Measurements from ENCODE around the gene CYP1B1. TPM values are rescaled to one million over a fixed set of nuclear protein-coding genes. Genes with fewer than 3 reads are reported as not detected.
"Not testable (repeated sequence)": the region's sequence is repeated elsewhere in the genome, so short reads cannot be mapped to it uniquely, and the experiment has no call there.

CYP1B1 gene
- total RNA-seq, 2 experiments from 2014 or later = 6.3 TPM

- POLR2A ChIA-PET; ATAC-seq; DNase-seq; H3K9me3 Mint-ChIP-seq (ENCODE audit: low read depth); H3K27ac Mint-ChIP-seq; intact Hi-C loops (cut with DNase I, micrococcal nuclease); H3K4me3 Mint-ChIP-seq; H3K36me3 Mint-ChIP-seq (ENCODE audit: low read depth): not testable (repeated sequence)
- CTCF ChIA-PET = interaction anchor here (0.7 to 0.8 kb wide), 2 partner anchors 7 to 19 kb away, joined by 3 read pairs; no protein-coding TSS in a partner anchor
- peaks cover 30% of the 10 kb centered on the region for H3K27me3 Mint-ChIP-seq
- H3K4me1 Mint-ChIP-seq = peaks cover 14% of the 10 kb centered on the region
These were observed 35.4 kb upstream of the CYP1B1 start for GRCh38 chr2:38111350-38111749.

GRCh38 chr2:38109732-38110181 is 33.8 kb upstream of the CYP1B1 start:
- Mint-ChIP-seq H3K9me3 (ENCODE audit: low read depth) (peaks cover 5% of the 10 kb centered on the region), H3K27ac (no peak overlapping the region), H3K36me3 (ENCODE audit: low read depth) (peaks cover 2% of the 10 kb centered on the region), H3K4me1 (peaks cover 21% of the 10 kb centered on the region), H3K4me3 (no peak overlapping the region), H3K27me3 (peaks cover 30% of the 10 kb centered on the region)
- ChIA-PET CTCF (interaction anchor here (0.6 to 1.5 kb wide), 3 partner anchors 18 to 33 kb away, joined by 3 to 4 read pairs (median 4); no protein-coding TSS in a partner anchor), POLR2A (no interaction called here)
- DNase-seq (no peak), ATAC-seq (no peak)
- intact Hi-C loops (cut with DNase I, micrococcal nuclease) = loop anchor here in 1 of 2 experiments (5.0 kb wide), 1 partner anchor 72 kb away; no protein-coding TSS in a partner anchor

- ATAC-seq (peak; percentile 69), DNase-seq (no peak)
- peaks cover 5% of the 10 kb centered on the region for H3K9me3 Mint-ChIP-seq (ENCODE audit: low read depth)
- peaks cover 30% of the 10 kb centered on the region for H3K27me3 Mint-ChIP-seq
- POLR2A ChIA-PET = no interaction called here
- CTCF ChIA-PET = interaction anchor here (0.6 to 1.5 kb wide), 3 partner anchors 18 to 33 kb away, joined by 3 to 4 read pairs (median 4); no protein-coding TSS in a partner anchor
- no peak overlapping the region for H3K4me3 Mint-ChIP-seq
- no peak overlapping the region for H3K27ac Mint-ChIP-seq
- peaks cover 2% of the 10 kb centered on the region for H3K36me3 Mint-ChIP-seq (ENCODE audit: low read depth)
- intact Hi-C loops (cut with DNase I, micrococcal nuclease) = loop anchor here in 1 of 2 experiments (5.0 kb wide), 1 partner anchor 72 kb away; no protein-coding TSS in a partner anchor
- H3K4me1 Mint-ChIP-seq = peaks cover 21% of the 10 kb centered on the region
These were observed 33.2 kb upstream of the CYP1B1 start for GRCh38 chr2:38108907-38109731.

- no peak for ATAC-seq
- intact Hi-C loops (cut with DNase I, micrococcal nuclease) = loop anchor here (2.0 to 5.0 kb wide), 3 partner anchors 31 to 731 kb away; partner anchors contain the start of gene CYP1B1 (in 2 of the 2)
- Mint-ChIP-seq H3K27me3 (peaks cover 31% of the 10 kb centered on the region), H3K36me3 (ENCODE audit: low read depth) (peaks cover 2% of the 10 kb centered on the region), H3K4me1 (peaks cover 21% of the 10 kb centered on the region), H3K4me3 (no peak overlapping the region), H3K27ac (no peak overlapping the region), H3K9me3 (ENCODE audit: low read depth) (peaks cover 7% of the 10 kb centered on the region)
- POLR2A ChIA-PET = no interaction called here
- DNase-seq = no peak
- CTCF ChIA-PET = interaction anchor here (0.9 kb wide), 1 partner anchor 31 kb away, joined by 3 read pairs; the partner anchor contains the start of gene CYP1B1
These were observed 31.9 kb upstream of the CYP1B1 start for GRCh38 chr2:38107738-38108410.

GRCh38 chr2:38106405-38107094 is 30.6 kb upstream of the CYP1B1 start:
- peak; percentile 88 for ATAC-seq
- Mint-ChIP-seq H3K27ac (peak overlapping the region; percentile 61), H3K9me3 (ENCODE audit: low read depth) (peaks cover 5% of the 10 kb centered on the region), H3K4me1 (peaks cover 21% of the 10 kb centered on the region), H3K4me3 (no peak overlapping the region), H3K27me3 (peaks cover 33% of the 10 kb centered on the region), H3K36me3 (ENCODE audit: low read depth) (peaks cover 2% of the 10 kb centered on the region)
- no peak for DNase-seq
- CTCF ChIA-PET = interaction anchor here (1.1 to 2.0 kb wide), 3 partner anchors 9 to 115 kb away, joined by 3 to 8 read pairs (median 4); no protein-coding TSS in a partner anchor
- intact Hi-C loops (cut with DNase I, micrococcal nuclease) = loop anchor here (2.0 to 5.0 kb wide), 3 partner anchors 30 to 730 kb away; partner anchors contain the start of gene CYP1B1 (in 2 of the 2)
- POLR2A ChIA-PET = no interaction called here

- intact Hi-C loops (cut with DNase I, micrococcal nuclease) = loop anchor here (2.0 to 5.0 kb wide), 3 partner anchors 29 to 729 kb away; partner anchors contain the start of gene CYP1B1 (in 2 of the 2)
- Mint-ChIP-seq H3K27me3 (peaks cover 32% of the 10 kb centered on the region), H3K9me3 (ENCODE audit: low read depth) (peaks cover 2% of the 10 kb centered on the region), H3K4me3 (no peak overlapping the region), H3K4me1 (peaks cover 22% of the 10 kb centered on the region), H3K36me3 (ENCODE audit: low read depth) (no peaks in the 10 kb centered on the region), H3K27ac (no peak overlapping the region)
- ChIA-PET CTCF (interaction anchor here (1.1 to 2.0 kb wide), 3 partner anchors 10 to 114 kb away, joined by 3 to 8 read pairs (median 4); no protein-coding TSS in a partner anchor), POLR2A (no interaction called here)
- ATAC-seq (no peak), DNase-seq (no peak)
These were observed 30.0 kb upstream of the CYP1B1 start for GRCh38 chr2:38105922-38106321.

GRCh38 chr2:38104598-38104997 is 28.6 kb upstream of the CYP1B1 start:
- peaks cover 37% of the 10 kb centered on the region for H3K27me3 Mint-ChIP-seq
- intact Hi-C loops (cut with DNase I, micrococcal nuclease) = no loop called here

GRCh38 chr2:38100328-38100727 is 24.4 kb upstream of the CYP1B1 start:
- no peak overlapping the region for H3K27ac Mint-ChIP-seq
- H3K4me3 Mint-ChIP-seq = no peak overlapping the region
- no peaks in the 10 kb centered on the region for H3K36me3 Mint-ChIP-seq (ENCODE audit: low read depth)
- peaks cover 2% of the 10 kb centered on the region for H3K9me3 Mint-ChIP-seq (ENCODE audit: low read depth)
- H3K27me3 Mint-ChIP-seq = peaks cover 60% of the 10 kb centered on the region
- DNase-seq = no peak
- intact Hi-C loops (cut with DNase I, micrococcal nuclease) = no loop called here
- ChIA-PET CTCF (no interaction called here), POLR2A (no interaction called here)
- no peak for ATAC-seq
- peaks cover 22% of the 10 kb centered on the region for H3K4me1 Mint-ChIP-seq

More at GRCh38 chr2:38104598-38104997, 28.6 kb upstream of the CYP1B1 start:
- Mint-ChIP-seq H3K4me1 (peaks cover 25% of the 10 kb centered on the region), H3K4me3 (no peak overlapping the region), H3K36me3 (ENCODE audit: low read depth) (no peaks in the 10 kb centered on the region), H3K27ac (no peak overlapping the region), H3K9me3 (ENCODE audit: low read depth) (peaks cover 2% of the 10 kb centered on the region)
- ChIA-PET CTCF (interaction anchor here (0.6 to 1.0 kb wide), 2 partner anchors 7 to 709 kb away, joined by 3 read pairs; no protein-coding TSS in a partner anchor), POLR2A (no interaction called here)
- no peak for DNase-seq
- no peak for ATAC-seq

GRCh38 chr2:38099099-38100028 is 23.4 kb upstream of the CYP1B1 start:
- POLR2A ChIA-PET = interaction anchor here (0.6 kb wide), 1 partner anchor 176 kb away, joined by 3 read pairs; no protein-coding TSS in a partner anchor
- no peak for ATAC-seq
- Mint-ChIP-seq H3K27me3 (peaks cover 65% of the 10 kb centered on the region), H3K9me3 (ENCODE audit: low read depth) (peaks cover 2% of the 10 kb centered on the region), H3K4me3 (no peak overlapping the region), H3K36me3 (ENCODE audit: low read depth) (no peaks in the 10 kb centered on the region), H3K4me1 (peaks cover 22% of the 10 kb centered on the region), H3K27ac (no peak overlapping the region)
- intact Hi-C loops (cut with DNase I, micrococcal nuclease) = no loop called here
- CTCF ChIA-PET = no interaction called here
- DNase-seq = no peak

GRCh38 chr2:38098421-38099098 is 22.6 kb upstream of the CYP1B1 start:
- peaks cover 2% of the 10 kb centered on the region for H3K9me3 Mint-ChIP-seq (ENCODE audit: low read depth)
- H3K27me3 Mint-ChIP-seq = peaks cover 65% of the 10 kb centered on the region
- POLR2A ChIA-PET = interaction anchor here (0.7 to 1.4 kb wide), 2 partner anchors 22 to 61 kb away, joined by 3 to 5 read pairs; no protein-coding TSS in a partner anchor
- H3K4me1 Mint-ChIP-seq = peaks cover 22% of the 10 kb centered on the region
- no peak overlapping the region for H3K27ac Mint-ChIP-seq
- H3K36me3 Mint-ChIP-seq (ENCODE audit: low read depth) = no peaks in the 10 kb centered on the region
- H3K4me3 Mint-ChIP-seq = no peak overlapping the region
- DNase-seq (no peak), ATAC-seq (no peak)
- CTCF ChIA-PET = no interaction called here
- intact Hi-C loops (cut with DNase I, micrococcal nuclease) = no loop called here

Measured in activated CD4-positive, alpha-beta T cell treated with anti-CD3 and anti-CD28 coated beads for 36 hours (primary cell).